ENCODE results near the gene THAP7. TPM values are rescaled to one million over a fixed set of nuclear protein-coding genes. Genes with fewer than 3 reads are reported as not detected.

The THAP7 gene
- total and polyA plus RNA-seq, 2 donors (not counting 1 experiment from before 2014, with no cell fraction given), result 37.7 to 70.1 TPM

DNA sequence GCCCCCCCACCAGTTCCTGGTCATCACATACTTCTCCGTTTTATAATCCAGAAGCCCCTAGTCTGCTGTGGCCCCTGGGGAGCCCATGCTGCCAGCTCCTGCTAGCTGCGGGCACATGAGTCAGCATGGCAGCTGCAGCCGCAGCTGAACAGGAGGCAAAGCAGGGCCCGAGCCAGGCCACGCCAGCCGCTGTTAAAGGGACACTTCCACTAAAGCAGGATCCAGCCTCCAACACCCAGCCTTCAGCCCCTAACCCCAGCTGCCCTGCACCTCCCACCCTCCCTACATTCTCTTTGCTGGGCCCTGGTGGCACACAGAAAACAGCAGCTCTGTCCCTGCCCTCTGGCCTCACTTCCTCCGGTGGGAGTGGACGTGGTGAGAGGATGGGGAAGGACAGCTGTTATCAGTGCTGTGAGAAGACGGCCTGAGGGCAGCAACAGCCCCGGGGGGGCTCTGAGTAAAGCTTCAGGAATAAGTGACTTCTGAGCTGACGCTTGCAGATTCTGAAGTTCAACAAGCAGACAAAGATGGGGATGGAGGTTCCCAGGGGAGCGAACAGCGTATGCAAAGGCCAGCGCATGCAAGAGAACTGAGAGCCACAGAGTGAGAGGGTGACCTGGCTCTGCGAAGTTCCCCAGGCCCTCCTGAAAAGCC, 43.1 kb upstream of the THAP7 start:
- H3K4me1 Mint-ChIP-seq, result peaks cover 20% of the 10 kb centered on the region
- 11% methylated on average over 13 of the region's 15 CpGs for WGBS (ENCODE audit: insufficient coverage)
- H3K79me2 ChIP-seq (ENCODE audit: control insufficient read depth, insufficient read depth, low read length), result no peaks in the 10 kb centered on the region
- POLR2A ChIA-PET, result interaction anchor here (0.6 to 0.9 kb wide), 3 partner anchors 42 to 954 kb away, joined by 3 read pairs; no protein-coding TSS in a partner anchor
- H3K4me3 ChIP-seq (ENCODE audit: control extremely low read depth in 1 of 5, extremely low read depth in 1 of 5, insufficient read depth in 1 of 5, low read depth in 2 of 5, low read length in 4 of 5), result peak overlapping the region in 3 of 5 experiments; percentile 19 to 44 (median 34)
- H3K4me3 Mint-ChIP-seq, result peak overlapping the region; percentile 64
- peaks cover 23 to 24% of the 10 kb centered on the region in 2 donors for H3K4me1 ChIP-seq (ENCODE audit: control insufficient read depth in 2 of 2, insufficient read depth in 2 of 2, low read length in 2 of 2)
- ATAC-seq (ENCODE audit: low read depth) (peak; percentile 42), DNase-seq (no peak)
- intact Hi-C loops (cut with micrococcal nuclease), result loop anchor here (1.0 to 10.0 kb wide), 3 partner anchors 31 to 60 kb away; partner anchors contain the start of genes LZTR1 and THAP7
- no peaks in the 10 kb centered on the region for H4K20me1 ChIP-seq (ENCODE audit: control insufficient read depth, insufficient read depth, low read length, poor library complexity, severe bottlenecking)
- no peaks in the 10 kb centered on the region for H3K9me3 ChIP-seq (ENCODE audit: control extremely low read depth in 1 of 3, control insufficient read depth in 2 of 3, insufficient read depth in 1 of 3, low read length in 2 of 3)
- peaks cover 25% of the 10 kb centered on the region for H3K27me3 Mint-ChIP-seq
- TF ChIP-seq EZH2 (IDR thresholded peaks at IDR 0.05; ENCODE audit: borderline replicate concordance, insufficient read depth, low read depth, low read length, poor library complexity, severe bottlenecking), result no peak
- TF ChIP-seq, protein P1, sequence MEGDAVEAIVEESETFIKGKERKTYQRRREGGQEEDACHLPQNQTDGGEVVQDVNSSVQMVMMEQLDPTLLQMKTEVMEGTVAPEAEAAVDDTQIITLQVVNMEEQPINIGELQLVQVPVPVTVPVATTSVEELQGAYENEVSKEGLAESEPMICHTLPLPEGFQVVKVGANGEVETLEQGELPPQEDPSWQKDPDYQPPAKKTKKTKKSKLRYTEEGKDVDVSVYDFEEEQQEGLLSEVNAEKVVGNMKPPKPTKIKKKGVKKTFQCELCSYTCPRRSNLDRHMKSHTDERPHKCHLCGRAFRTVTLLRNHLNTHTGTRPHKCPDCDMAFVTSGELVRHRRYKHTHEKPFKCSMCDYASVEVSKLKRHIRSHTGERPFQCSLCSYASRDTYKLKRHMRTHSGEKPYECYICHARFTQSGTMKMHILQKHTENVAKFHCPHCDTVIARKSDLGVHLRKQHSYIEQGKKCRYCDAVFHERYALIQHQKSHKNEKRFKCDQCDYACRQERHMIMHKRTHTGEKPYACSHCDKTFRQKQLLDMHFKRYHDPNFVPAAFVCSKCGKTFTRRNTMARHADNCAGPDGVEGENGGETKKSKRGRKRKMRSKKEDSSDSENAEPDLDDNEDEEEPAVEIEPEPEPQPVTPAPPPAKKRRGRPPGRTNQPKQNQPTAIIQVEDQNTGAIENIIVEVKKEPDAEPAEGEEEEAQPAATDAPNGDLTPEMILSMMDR (IDR thresholded peaks at IDR 0.05), result no peak
- no peaks in the 10 kb centered on the region for H3K9me3 Mint-ChIP-seq (ENCODE audit: insufficient read depth)
- no peak overlapping the region for H3K27ac ChIP-seq (ENCODE audit: low read length in 2 of 2)
- CTCF ChIA-PET, result interaction anchor here (0.6 kb wide), 1 partner anchor 12 kb away, joined by 3 read pairs; no protein-coding TSS in a partner anchor
- H3K4me2 ChIP-seq (replicated peaks; ENCODE audit: low read depth, low read length, poor library complexity, severe bottlenecking), result peak overlapping the region; percentile 79
- peak overlapping the region; percentile 70 for H3K27ac Mint-ChIP-seq
- H2AFZ ChIP-seq (ENCODE audit: insufficient read depth, low read depth, low read length, poor library complexity, severe bottlenecking), result peak overlapping the region; percentile 62
- no peaks in the 10 kb centered on the region for H3K36me3 ChIP-seq (replicated peaks in 1 of 2; ENCODE audit: control extremely low read depth in 1 of 2, control insufficient read depth in 1 of 2, extremely low read depth in 1 of 2, insufficient read depth in 2 of 2, low read length in 1 of 2)
- peaks cover 0 to 30% (median 7%) of the 10 kb centered on the region in 4 experiments for H3K27me3 ChIP-seq (replicated peaks in 1 of 4; ENCODE audit: control extremely low read depth in 1 of 4, control insufficient read depth in 3 of 4, insufficient read depth in 4 of 4, low read length in 3 of 4)
- peak overlapping the region; percentile 50 for H3K9ac ChIP-seq (ENCODE audit: low read length)
